Measurements from ENCODE around the gene SHROOM2. TPM values are rescaled to one million over a fixed set of nuclear protein-coding genes. Genes with fewer than 3 reads are reported as not detected.

SHROOM2 gene
- total RNA-seq, 2 donors from 2014 or later: 14.4 to 15.4 TPM

GRCh38 chrX:9997524-9997923, 211.3 kb downstream of the SHROOM2 start:
- no peak overlapping the region for H3K27ac ChIP-seq (ENCODE audit: low read depth, low read length)
- H3K27me3 ChIP-seq (ENCODE audit: control insufficient read depth, insufficient read depth, low read length, poor library complexity, severe bottlenecking): no peaks in the 10 kb centered on the region
- H3K9ac ChIP-seq (ENCODE audit: extremely low read depth, low read length, poor library complexity, severe bottlenecking): no peak overlapping the region
- peaks cover 59% of the 10 kb centered on the region for H3K9me3 Mint-ChIP-seq
- 94% methylated on average over 8 of the region's 8 CpGs; no CpG with 5 or more reads in 1 of the 2 experiments for WGBS, 2 experiments (ENCODE audit: insufficient coverage in 1 of 2, insufficient read length in 1 of 2)
- H3K4me3 ChIP-seq (ENCODE audit: low read length): no peak overlapping the region
- TF ChIP-seq CTCF (conservative IDR thresholded peaks at IDR 0.05): no peak
- H3K4me1 Mint-ChIP-seq: no peaks in the 10 kb centered on the region
- H3K4me1 ChIP-seq (ENCODE audit: control insufficient read depth, insufficient read depth, low read length): no peaks in the 10 kb centered on the region
- no peak for DNase-seq
- no peaks in the 10 kb centered on the region for H3K36me3 ChIP-seq (ENCODE audit: control insufficient read depth, insufficient read depth, low read length)
- H3K4me3 Mint-ChIP-seq: no peak overlapping the region
- no peaks in the 10 kb centered on the region for H3K36me3 Mint-ChIP-seq (ENCODE audit: low read depth)
- H3K9me3 ChIP-seq (ENCODE audit: control insufficient read depth, low read length): peaks cover 11% of the 10 kb centered on the region
- H3K27ac Mint-ChIP-seq: no peak overlapping the region
- H3K27me3 Mint-ChIP-seq (ENCODE audit: insufficient read depth): peaks cover 2% of the 10 kb centered on the region

Other genes starting within 250 kb of the SHROOM2 start
- 10 to 100 TPM; 11.7 to 13.5 TPM for gene GPR143, start 20.6 kb upstream of the SHROOM2 start, total RNA-seq
- gene CLDN34, start 180.9 kb downstream of the SHROOM2 start, total RNA-seq: under 1 TPM in 1 of 2 donors, not detected in 1; 0.35 TPM